A549 (cell line): ENCODE measurements around the gene DLK2. TPM values are rescaled to one million over a fixed set of nuclear protein-coding genes. Genes with fewer than 3 reads are reported as not detected.

ENCODE experiments used
- BHLHE40 ChIP-seq: IDR thresholded peaks from 2 replicates; pipeline ENCODE4 v1.6.1; 2012; ENCODE audit warnings: low read depth, low read length, inconsistent platforms
- CBX8 ChIP-seq: fragments of 200-600 bp; sonication (generic); IDR thresholded peaks from 2 replicates; pipeline ENCODE4 v1.6.1; 2016
- ESRRA ChIP-seq: fragments of 150-350 bp; IDR thresholded peaks from 2 replicates; pipeline ENCODE4 v1.6.1; 2014; ENCODE audit warnings: mild to moderate bottlenecking, low read length, borderline replicate concordance
- FOXS1 ChIP-seq: fragments of 250-450 bp; sonication (Bioruptor Pico); IDR thresholded peaks from 2 replicates; pipeline ENCODE4 v1.5.0; 2020; ENCODE audit warnings: mild to moderate bottlenecking, moderate library complexity
- HDAC2 ChIP-seq: fragments of 200-600 bp; sonication (generic); IDR thresholded peaks from 2 replicates; pipeline ENCODE4 v1.6.1; 2016
- JUNB ChIP-seq: fragments of >200 bp; sonication (Bioruptor Twin); formaldehyde crosslinking; IDR thresholded peaks from 2 replicates; pipeline ENCODE4 v1.6.1; 2016
- KDM5A ChIP-seq: fragments of 200-600 bp; sonication (generic); IDR thresholded peaks from 2 replicates; pipeline ENCODE4 v1.6.1; 2016; ENCODE audit warnings: antibody characterized with exemption, mild to moderate bottlenecking
- MAZ ChIP-seq: fragments of 150-350 bp; IDR thresholded peaks from 2 replicates; pipeline ENCODE4 v1.6.1; 2014; ENCODE audit warnings: antibody characterized with exemption, low read depth, low read length, borderline replicate concordance
- MYC ChIP-seq: IDR thresholded peaks from 2 replicates; pipeline ENCODE4 v1.6.1; 2012; ENCODE audit warnings: mild to moderate bottlenecking, inconsistent platforms, low read length, improper control_type of control experiment, borderline replicate concordance
- NFE2L2 ChIP-seq: fragments of 150-350 bp; conservative IDR thresholded peaks from 2 replicates; pipeline ENCODE4 v1.6.1; 2014; ENCODE audit warnings: low read length
- NPAS2 ChIP-seq: fragments of 250-450 bp; sonication (Bioruptor Pico); IDR thresholded peaks from 2 replicates; pipeline ENCODE4 v1.8.0; 2022; ENCODE audit warnings: mild to moderate bottlenecking, moderate library complexity, borderline replicate concordance
- NR3C1 ChIP-seq: fragments of >200 bp; sonication (Bioruptor Twin); formaldehyde crosslinking; IDR thresholded peaks from 3 replicates; pipeline ENCODE4 v1.6.1; 2017
- POLR2A ChIP-seq: IDR thresholded peaks from 2 replicates; pipeline ENCODE4 v1.6.1; 2012; ENCODE audit warnings: mild to moderate bottlenecking, low read length
- RAD21 ChIP-seq, 2 experiments: fragments of >200 bp in 1 of 2; sonication (Bioruptor Twin) in 1 of 2; formaldehyde crosslinking in 1 of 2; IDR thresholded peaks in 1 of 2; conservative IDR thresholded peaks in 1 of 2; 2 replicates in 1 of 2; 3 replicates in 1 of 2; pipeline ENCODE4 v1.6.1; 2012 to 2018; ENCODE audit warnings: inconsistent platforms in 1 of 2
- RARB ChIP-seq: fragments of 250-450 bp; sonication (Bioruptor Pico); IDR thresholded peaks from 2 replicates; pipeline ENCODE4 v1.8.0; 2021; ENCODE audit warnings: mild to moderate bottlenecking, moderate library complexity
- RCOR1 ChIP-seq: fragments of 150-350 bp; IDR thresholded peaks from 2 replicates; pipeline ENCODE4 v1.6.1; 2014; ENCODE audit warnings: antibody characterized with exemption, low read length, low read depth
- SMC3 ChIP-seq: fragments of >200 bp; sonication (Bioruptor Twin); formaldehyde crosslinking; IDR thresholded peaks from 3 replicates; pipeline ENCODE4 v1.6.1; 2018; ENCODE audit warnings: inconsistent platforms
- TP53 ChIP-seq: fragments of 250-450 bp; sonication (Bioruptor Pico); IDR thresholded peaks from 2 replicates; pipeline ENCODE4 v1.5.0; 2021; ENCODE audit warnings: mild to moderate bottlenecking, moderate library complexity
- ZNF302 ChIP-seq: fragments of 250-450 bp; sonication (Bioruptor Pico); IDR thresholded peaks from 2 replicates; pipeline ENCODE4 v1.9.0; 2021; ENCODE audit warnings: inconsistent platforms, mild to moderate bottlenecking, moderate library complexity
- ZSCAN20 ChIP-seq: fragments of 250-450 bp; sonication (Bioruptor Pico); IDR thresholded peaks from 2 replicates; pipeline ENCODE4 v1.8.0; 2022; ENCODE audit warnings: mild to moderate bottlenecking, moderate library complexity
- polyA plus RNA-seq, 4 experiments: library from polyadenylated mRNA; depleted of rRNA in 3 of 4; stranded (reverse); fragments of >200 nt; fragmentation: RNase III in 1 of 4; extraction: RNeasy Plus Mini Kit Qiagen cat#74134 plus additional on column Dnase treatment in 1 of 4; gene quantifications; 2 replicates in 3 of 4; 3 replicates in 1 of 4; pipeline ENCODE4 v1.2.3, GENCODE V29; 2011 to 2017
- TF ChIP-seq, protein P1 (sequence below): fragments of 250-450 bp; sonication (Bioruptor Pico); IDR thresholded peaks from 2 replicates; pipeline ENCODE4 v1.5.0; 2020; ENCODE audit warnings: low read depth, mild to moderate bottlenecking, moderate library complexity
- TF ChIP-seq, protein P2 (sequence below): IDR thresholded peaks from 2 replicates; pipeline ENCODE4 v1.6.1; 2012
- TF ChIP-seq, protein P3 (sequence below): fragments of >200 bp; sonication (Bioruptor Twin); formaldehyde crosslinking; IDR thresholded peaks from 3 replicates; pipeline ENCODE4 v1.6.1; 2016
- TF ChIP-seq, protein P4 (sequence below): fragments of 250-450 bp; sonication (Bioruptor Pico); IDR thresholded peaks from 2 replicates; pipeline ENCODE4 v1.5.0; 2021; ENCODE audit warnings: mild to moderate bottlenecking, moderate library complexity, borderline replicate concordance
- TF ChIP-seq, protein P5 (sequence below): fragments of 200-600 bp; sonication (generic); IDR thresholded peaks from 2 replicates; pipeline ENCODE4 v1.6.1; 2016; ENCODE audit warnings: antibody characterized with exemption, mild to moderate bottlenecking, moderate library complexity
- TF ChIP-seq, protein P6 (sequence below): fragments of 150-350 bp; IDR thresholded peaks from 2 replicates; pipeline ENCODE4 v1.6.1; 2014; ENCODE audit warnings: low read depth, mild to moderate bottlenecking, low read length
- TF ChIP-seq, protein P7 (sequence below): fragments of >200 bp; sonication (Bioruptor Twin); formaldehyde crosslinking; IDR thresholded peaks from 3 replicates; pipeline ENCODE4 v1.5.1; 2016
- TF ChIP-seq, protein P8 (sequence below): fragments of 450-650 bp; IDR thresholded peaks from 2 replicates; pipeline ENCODE4 v1.6.1; 2014; ENCODE audit warnings: antibody characterized with exemption

Gene DLK2
- polyA plus RNA-seq, 2 of the 4 experiments (the other 2 are of a cell fraction) = 2.5 to 2.9 TPM

DNA sequence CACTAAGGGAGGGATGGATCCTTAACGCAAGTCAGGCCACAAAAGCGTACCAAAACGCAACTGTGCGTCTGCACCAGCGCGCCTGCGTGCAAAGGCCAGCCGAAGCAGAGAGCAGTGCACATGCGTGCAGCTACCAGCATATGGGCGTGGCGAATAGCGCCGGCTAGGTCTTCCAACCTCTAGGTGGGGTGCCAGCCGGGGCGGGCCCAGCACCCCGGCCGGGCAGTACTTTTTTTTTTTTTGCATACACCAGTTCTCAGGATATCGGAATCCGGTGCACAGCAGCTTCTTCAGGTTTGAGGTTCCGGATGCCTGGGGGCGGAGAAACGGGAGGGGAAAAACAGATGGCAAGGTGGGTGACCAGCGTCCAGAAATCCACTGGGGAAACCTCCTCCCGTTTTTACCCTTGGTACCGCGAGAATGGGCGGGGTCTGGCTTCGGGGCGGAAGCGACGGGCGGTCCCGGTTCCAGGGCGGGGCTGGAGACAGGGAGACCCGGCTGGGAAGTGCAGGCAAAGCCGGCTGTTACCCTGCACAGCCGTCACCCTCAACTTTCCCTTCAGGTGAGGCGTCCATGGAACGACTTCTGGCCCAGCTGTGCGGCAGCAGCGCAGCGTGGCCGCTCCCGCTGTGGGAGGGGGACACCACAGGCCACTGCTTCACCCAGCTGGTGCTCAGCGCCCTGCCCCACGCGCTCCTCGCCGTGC, 27.8 kb downstream of the DLK2 start, which contains the start of gene ABCC10 (continued):
- TF ChIP-seq, protein P1, sequence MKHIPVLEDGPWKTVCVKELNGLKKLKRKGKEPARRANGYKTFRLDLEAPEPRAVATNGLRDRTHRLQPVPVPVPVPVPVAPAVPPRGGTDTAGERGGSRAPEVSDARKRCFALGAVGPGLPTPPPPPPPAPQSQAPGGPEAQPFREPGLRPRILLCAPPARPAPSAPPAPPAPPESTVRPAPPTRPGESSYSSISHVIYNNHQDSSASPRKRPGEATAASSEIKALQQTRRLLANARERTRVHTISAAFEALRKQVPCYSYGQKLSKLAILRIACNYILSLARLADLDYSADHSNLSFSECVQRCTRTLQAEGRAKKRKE (CRISPR knock-in tag) = no peak
- TF ChIP-seq HDAC2 (no peak), MAZ (no peak), POLR2A (peak; percentile 91), BHLHE40 (no peak), RARB (CRISPR knock-in tag) (no peak), KDM5A (no peak), NR3C1 (no peak), NFE2L2 (no peak), MYC (peak; percentile 40; the same call in 1 of the 2 replicates), ESRRA (no peak), SMC3 (no peak), NPAS2 (CRISPR knock-in tag) (no peak), RAD21 (conservative IDR thresholded peaks at IDR 0.05 in 1 of 2, IDR thresholded peaks at IDR 0.05 in 1 of 2) (no peak), RCOR1 (no peak), CBX8 (no peak), FOXS1 (CRISPR knock-in tag) (no peak), TP53 (no peak), ZSCAN20 (CRISPR knock-in tag) (no peak), JUNB (no peak), ZNF302 (no peak)
- TF ChIP-seq, protein P2, sequence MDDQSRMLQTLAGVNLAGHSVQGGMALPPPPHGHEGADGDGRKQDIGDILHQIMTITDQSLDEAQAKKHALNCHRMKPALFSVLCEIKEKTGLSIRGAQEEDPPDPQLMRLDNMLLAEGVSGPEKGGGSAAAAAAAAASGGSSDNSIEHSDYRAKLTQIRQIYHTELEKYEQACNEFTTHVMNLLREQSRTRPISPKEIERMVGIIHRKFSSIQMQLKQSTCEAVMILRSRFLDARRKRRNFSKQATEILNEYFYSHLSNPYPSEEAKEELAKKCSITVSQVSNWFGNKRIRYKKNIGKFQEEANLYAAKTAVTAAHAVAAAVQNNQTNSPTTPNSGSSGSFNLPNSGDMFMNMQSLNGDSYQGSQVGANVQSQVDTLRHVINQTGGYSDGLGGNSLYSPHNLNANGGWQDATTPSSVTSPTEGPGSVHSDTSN = no peak
- TF ChIP-seq, protein P3, sequence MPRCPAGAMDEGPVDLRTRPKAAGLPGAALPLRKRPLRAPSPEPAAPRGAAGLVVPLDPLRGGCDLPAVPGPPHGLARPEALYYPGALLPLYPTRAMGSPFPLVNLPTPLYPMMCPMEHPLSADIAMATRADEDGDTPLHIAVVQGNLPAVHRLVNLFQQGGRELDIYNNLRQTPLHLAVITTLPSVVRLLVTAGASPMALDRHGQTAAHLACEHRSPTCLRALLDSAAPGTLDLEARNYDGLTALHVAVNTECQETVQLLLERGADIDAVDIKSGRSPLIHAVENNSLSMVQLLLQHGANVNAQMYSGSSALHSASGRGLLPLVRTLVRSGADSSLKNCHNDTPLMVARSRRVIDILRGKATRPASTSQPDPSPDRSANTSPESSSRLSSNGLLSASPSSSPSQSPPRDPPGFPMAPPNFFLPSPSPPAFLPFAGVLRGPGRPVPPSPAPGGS = peak; percentile 63; the same call in 1 of the 3 replicates
- TF ChIP-seq, protein P4, sequence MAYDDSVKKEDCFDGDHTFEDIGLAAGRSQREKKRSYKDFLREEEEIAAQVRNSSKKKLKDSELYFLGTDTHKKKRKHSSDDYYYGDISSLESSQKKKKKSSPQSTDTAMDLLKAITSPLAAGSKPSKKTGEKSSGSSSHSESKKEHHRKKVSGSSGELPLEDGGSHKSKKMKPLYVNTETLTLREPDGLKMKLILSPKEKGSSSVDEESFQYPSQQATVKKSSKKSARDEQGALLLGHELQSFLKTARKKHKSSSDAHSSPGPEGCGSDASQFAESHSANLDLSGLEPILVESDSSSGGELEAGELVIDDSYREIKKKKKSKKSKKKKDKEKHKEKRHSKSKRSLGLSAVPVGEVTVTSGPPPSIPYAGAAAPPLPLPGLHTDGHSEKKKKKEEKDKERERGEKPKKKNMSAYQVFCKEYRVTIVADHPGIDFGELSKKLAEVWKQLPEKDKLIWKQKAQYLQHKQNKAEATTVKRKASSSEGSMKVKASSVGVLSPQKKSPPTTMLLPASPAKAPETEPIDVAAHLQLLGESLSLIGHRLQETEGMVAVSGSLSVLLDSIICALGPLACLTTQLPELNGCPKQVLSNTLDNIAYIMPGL = no peak
- TF ChIP-seq, protein P5, sequence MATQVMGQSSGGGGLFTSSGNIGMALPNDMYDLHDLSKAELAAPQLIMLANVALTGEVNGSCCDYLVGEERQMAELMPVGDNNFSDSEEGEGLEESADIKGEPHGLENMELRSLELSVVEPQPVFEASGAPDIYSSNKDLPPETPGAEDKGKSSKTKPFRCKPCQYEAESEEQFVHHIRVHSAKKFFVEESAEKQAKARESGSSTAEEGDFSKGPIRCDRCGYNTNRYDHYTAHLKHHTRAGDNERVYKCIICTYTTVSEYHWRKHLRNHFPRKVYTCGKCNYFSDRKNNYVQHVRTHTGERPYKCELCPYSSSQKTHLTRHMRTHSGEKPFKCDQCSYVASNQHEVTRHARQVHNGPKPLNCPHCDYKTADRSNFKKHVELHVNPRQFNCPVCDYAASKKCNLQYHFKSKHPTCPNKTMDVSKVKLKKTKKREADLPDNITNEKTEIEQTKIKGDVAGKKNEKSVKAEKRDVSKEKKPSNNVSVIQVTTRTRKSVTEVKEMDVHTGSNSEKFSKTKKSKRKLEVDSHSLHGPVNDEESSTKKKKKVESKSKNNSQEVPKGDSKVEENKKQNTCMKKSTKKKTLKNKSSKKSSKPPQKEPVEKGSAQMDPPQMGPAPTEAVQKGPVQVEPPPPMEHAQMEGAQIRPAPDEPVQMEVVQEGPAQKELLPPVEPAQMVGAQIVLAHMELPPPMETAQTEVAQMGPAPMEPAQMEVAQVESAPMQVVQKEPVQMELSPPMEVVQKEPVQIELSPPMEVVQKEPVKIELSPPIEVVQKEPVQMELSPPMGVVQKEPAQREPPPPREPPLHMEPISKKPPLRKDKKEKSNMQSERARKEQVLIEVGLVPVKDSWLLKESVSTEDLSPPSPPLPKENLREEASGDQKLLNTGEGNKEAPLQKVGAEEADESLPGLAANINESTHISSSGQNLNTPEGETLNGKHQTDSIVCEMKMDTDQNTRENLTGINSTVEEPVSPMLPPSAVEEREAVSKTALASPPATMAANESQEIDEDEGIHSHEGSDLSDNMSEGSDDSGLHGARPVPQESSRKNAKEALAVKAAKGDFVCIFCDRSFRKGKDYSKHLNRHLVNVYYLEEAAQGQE = peak; percentile 82
- TF ChIP-seq, protein P6, sequence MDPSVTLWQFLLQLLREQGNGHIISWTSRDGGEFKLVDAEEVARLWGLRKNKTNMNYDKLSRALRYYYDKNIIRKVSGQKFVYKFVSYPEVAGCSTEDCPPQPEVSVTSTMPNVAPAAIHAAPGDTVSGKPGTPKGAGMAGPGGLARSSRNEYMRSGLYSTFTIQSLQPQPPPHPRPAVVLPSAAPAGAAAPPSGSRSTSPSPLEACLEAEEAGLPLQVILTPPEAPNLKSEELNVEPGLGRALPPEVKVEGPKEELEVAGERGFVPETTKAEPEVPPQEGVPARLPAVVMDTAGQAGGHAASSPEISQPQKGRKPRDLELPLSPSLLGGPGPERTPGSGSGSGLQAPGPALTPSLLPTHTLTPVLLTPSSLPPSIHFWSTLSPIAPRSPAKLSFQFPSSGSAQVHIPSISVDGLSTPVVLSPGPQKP = no peak
- TF ChIP-seq, protein P7, sequence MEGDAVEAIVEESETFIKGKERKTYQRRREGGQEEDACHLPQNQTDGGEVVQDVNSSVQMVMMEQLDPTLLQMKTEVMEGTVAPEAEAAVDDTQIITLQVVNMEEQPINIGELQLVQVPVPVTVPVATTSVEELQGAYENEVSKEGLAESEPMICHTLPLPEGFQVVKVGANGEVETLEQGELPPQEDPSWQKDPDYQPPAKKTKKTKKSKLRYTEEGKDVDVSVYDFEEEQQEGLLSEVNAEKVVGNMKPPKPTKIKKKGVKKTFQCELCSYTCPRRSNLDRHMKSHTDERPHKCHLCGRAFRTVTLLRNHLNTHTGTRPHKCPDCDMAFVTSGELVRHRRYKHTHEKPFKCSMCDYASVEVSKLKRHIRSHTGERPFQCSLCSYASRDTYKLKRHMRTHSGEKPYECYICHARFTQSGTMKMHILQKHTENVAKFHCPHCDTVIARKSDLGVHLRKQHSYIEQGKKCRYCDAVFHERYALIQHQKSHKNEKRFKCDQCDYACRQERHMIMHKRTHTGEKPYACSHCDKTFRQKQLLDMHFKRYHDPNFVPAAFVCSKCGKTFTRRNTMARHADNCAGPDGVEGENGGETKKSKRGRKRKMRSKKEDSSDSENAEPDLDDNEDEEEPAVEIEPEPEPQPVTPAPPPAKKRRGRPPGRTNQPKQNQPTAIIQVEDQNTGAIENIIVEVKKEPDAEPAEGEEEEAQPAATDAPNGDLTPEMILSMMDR = peak; percentile 26; the same call in 1 of the 3 replicates
- TF ChIP-seq, protein P8, sequence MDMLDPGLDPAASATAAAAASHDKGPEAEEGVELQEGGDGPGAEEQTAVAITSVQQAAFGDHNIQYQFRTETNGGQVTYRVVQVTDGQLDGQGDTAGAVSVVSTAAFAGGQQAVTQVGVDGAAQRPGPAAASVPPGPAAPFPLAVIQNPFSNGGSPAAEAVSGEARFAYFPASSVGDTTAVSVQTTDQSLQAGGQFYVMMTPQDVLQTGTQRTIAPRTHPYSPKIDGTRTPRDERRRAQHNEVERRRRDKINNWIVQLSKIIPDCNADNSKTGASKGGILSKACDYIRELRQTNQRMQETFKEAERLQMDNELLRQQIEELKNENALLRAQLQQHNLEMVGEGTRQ = 0 out of 2 replicates have a peak, but pooled peaks have one; percentile 17
